AG08395 (cell line): Measurements from ENCODE around the gene UMAD1.

ENCODE experiments used
- DNase-seq: peaks from one replicate; pipeline ENCODE4 v3.0.0; 2012; ENCODE audit warnings: mixed read lengths, low spot score

The UMAD1 gene

GRCh38 chr7:7720750-7721621 lies 80.4 kb downstream of the UMAD1 start:
- DNase-seq = no peak

GRCh38 chr7:7731732-7732131 lies 91.2 kb downstream of the UMAD1 start:
- no peak for DNase-seq

GRCh38 chr7:7732621-7733281 lies 92.2 kb downstream of the UMAD1 start:
- peak; percentile 44 for DNase-seq

- DNase-seq = no peak
Observed at GRCh38 chr7:7736671-7737070, 96.1 kb downstream of the UMAD1 start.

- no peak for DNase-seq
Observed at GRCh38 chr7:7737674-7738073, 97.1 kb downstream of the UMAD1 start.

- no peak for DNase-seq
Observed at GRCh38 chr7:7738177-7738576, 97.6 kb downstream of the UMAD1 start.

GRCh38 chr7:7738622-7739021 lies 98.1 kb downstream of the UMAD1 start:
- DNase-seq = no peak

GRCh38 chr7:7739204-7740036 lies 98.9 kb downstream of the UMAD1 start:
- DNase-seq = no peak

GRCh38 chr7:7740037-7740355 lies 99.4 kb downstream of the UMAD1 start:
- DNase-seq = no peak

GRCh38 chr7:7742223-7742622 lies 101.7 kb downstream of the UMAD1 start:
- no peak for DNase-seq

GRCh38 chr7:7745258-7745657 lies 104.7 kb downstream of the UMAD1 start:
- no peak for DNase-seq

- DNase-seq = no peak
Observed at GRCh38 chr7:7745966-7746365, 105.4 kb downstream of the UMAD1 start.

- no peak for DNase-seq
Observed at GRCh38 chr7:7746458-7746857, 105.9 kb downstream of the UMAD1 start.

- no peak for DNase-seq
Observed at GRCh38 chr7:7750571-7751242, 110.2 kb downstream of the UMAD1 start.

GRCh38 chr7:7751243-7752092 lies 110.9 kb downstream of the UMAD1 start:
- no peak for DNase-seq

- peak; percentile 18 for DNase-seq
Observed at GRCh38 chr7:7756577-7756976, 116.0 kb downstream of the UMAD1 start.

GRCh38 chr7:7757576-7757975 lies 117.0 kb downstream of the UMAD1 start:
- DNase-seq = no peak

- peak; percentile 41 for DNase-seq
Observed at GRCh38 chr7:7761340-7761973, 120.9 kb downstream of the UMAD1 start.

GRCh38 chr7:7761974-7762779 lies 121.6 kb downstream of the UMAD1 start:
- DNase-seq = peak; percentile 21
